Tongue (tissue), 2 donors: Measurements from ENCODE around the gene MACROD2. TPM values are rescaled to one million over a fixed set of nuclear protein-coding genes. Genes with fewer than 3 reads are reported as not detected.
"Not testable (repeated sequence)": the region's sequence is repeated elsewhere in the genome, so short reads cannot be mapped to it uniquely, and the experiment has no call there.

ENCODE experiments used
- DNase-seq: peaks from one replicate; pipeline ENCODE4 v3.0.0-alpha.2; 2015
- total RNA-seq: library from RNA; depleted of rRNA; stranded (reverse); fragments of >200 nt; gene quantifications from one replicate; pipeline ENCODE4 v1.2.3, GENCODE V29; 2014

MACROD2 gene
- total RNA-seq, 1 donor from 2014 or later = 5.0 TPM

DNA sequence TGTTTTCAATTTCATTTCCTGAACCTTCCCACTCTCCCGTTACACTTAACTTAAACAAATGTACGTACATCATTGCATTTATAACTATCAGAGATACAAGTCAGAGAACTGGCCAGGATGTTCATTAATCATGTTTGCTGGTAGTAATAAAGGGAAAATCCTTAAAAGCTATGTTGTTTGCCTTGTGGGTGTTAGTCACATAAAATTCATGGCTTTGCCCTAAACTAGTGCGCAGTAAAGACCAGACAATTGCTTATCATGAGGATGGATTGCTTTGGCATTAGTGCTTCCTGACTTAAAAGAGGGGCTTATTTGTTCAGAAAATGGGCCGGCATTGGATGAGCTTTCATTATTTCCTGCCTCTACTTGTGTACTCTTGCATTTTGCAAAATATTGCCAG lies 1379.4 kb downstream of the MACROD2 start:
- DNase-seq = no peak

DNA sequence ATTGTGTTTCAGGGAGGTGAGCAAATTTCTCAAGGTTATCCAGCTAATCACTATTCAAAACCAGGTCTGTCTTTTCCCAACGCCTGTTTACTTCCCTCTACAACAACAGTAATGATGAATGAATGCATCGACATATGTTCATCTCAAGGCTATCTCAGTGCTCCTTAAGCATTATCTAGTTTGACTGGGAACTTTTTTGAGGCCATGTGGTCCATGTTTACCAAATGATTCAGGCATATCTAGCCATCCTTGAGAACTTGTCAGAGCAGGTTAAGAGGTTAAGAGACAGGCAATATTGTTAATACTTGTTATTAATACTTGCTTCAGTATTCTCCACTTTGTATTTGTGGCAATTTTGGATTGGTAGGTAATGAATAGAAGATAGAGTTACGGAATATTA lies 1380.5 kb downstream of the MACROD2 start:
- DNase-seq = no peak

DNA sequence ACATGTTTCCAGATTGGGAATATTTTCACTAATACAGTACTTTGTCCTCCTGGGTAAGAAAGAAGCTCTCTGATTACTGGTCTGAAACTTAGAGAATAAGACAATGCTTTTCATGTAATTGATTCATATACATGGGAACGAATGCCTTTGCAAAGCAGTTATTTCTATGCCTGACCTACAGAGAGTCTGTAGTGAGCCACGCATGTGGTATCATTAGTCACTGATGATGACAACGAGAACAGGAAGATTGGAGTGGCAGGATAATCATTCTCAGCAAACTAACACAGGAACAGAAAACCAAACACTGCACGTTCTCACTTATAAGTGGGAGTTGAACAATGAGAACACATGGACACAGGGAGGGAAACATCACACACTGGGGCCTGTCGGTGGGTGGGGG lies 1382.3 kb downstream of the MACROD2 start:
- not testable (repeated sequence) for DNase-seq

DNA sequence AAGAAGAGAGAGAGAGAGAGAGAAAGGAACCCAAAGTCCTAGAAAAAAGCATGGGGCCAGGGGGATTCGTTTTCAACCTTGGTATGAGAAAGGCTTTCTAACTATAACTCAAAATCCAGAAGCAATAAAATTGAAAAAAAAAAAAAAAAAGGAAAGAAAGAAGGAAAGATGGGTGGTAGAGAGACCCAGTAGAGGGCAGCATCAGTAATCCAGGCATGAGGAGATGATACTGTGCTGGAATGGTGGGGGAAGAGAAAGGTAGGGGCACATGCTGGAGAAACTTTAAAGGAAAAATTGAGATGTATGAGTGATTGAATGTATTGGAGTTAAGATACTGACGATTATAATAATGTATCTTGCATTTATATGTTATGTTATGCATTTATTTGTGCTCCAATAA lies 1382.8 kb downstream of the MACROD2 start:
- no peak for DNase-seq

DNA sequence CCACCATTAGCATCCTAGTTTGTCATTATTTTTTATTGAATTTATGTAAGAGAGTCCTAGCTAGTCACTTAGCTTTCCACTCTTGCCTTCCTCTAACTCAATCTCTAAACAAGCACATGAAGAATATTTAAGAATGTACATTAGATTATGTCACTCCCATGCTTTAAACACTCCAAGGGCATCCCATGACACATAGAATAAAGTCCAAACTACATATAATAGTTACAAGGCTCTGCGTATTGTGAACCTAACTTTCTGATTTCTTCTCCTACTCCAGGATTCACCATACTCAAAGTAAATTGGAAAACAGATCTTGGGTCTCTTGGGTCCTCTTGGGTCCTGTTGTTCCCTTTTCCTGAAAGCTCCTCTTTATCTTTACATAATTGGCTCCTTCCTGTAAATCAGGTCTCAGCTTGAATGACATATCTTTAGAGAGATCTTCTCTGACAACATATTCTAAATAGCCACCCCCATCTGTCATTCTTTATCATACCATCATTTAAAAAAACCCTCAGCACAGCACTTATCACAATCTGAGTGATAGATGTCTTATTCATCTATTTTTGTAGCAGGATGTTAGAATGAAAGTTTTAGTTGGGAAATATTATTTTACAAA lies 1384.5 kb downstream of the MACROD2 start:
- no peak for DNase-seq

DNA sequence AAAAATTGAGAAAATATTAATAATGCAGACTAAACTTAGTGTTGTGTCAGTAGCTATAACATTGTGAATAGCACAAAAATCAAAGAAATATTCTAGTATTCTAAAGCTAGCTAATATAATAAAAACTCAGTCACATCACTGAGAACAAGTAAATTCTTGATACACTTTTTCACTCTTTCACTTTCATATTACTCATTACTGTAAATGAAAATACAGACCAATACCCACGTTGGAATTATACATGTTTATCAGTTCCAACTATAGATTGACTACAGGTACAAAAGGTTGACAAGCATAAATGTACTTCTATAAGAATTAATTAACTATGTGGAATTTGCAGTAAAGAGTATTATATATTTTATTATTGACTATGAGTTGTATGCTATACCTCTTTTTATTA lies 1385.5 kb downstream of the MACROD2 start:
- no peak for DNase-seq

DNA sequence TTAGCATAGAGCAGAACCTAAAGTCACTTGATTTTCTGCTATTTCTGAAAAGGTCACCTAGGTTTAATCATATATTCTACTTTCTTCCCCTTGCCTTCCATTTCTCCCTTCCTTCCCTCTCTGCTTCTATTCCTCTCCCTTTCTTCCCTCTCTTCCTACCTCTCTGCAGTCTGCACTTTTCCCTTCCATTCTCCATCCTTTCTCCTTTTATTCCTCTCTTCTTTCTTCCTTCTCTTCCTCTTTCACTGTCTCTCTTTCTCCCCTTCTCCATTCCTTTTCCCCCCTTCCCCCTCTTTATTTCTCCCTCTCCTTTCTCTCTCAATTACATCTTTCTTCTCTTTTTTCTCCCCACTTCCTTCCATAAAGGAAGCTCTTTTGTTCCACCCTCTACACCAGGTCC lies 1391.9 kb downstream of the MACROD2 start:
- no peak for DNase-seq

DNA sequence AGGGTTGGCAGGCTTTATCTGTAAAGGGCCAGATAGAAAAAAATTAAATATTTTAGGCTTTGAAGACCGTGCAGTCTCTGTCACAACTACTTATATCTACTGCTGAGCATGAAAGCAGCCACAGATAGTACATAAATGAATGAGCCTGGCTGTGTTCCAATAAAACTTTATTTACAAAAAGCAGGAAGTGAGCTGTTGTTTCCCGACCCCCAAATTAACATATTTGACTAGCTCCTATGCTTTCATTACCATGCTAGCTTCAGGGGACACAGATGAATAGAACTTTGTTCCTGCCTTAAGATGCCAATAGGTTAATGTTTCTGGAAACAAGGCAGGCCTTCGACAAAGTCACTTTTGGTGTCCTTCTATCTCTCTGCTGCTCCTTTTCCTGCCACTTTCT lies 1400.1 kb downstream of the MACROD2 start:
- no peak for DNase-seq

DNA sequence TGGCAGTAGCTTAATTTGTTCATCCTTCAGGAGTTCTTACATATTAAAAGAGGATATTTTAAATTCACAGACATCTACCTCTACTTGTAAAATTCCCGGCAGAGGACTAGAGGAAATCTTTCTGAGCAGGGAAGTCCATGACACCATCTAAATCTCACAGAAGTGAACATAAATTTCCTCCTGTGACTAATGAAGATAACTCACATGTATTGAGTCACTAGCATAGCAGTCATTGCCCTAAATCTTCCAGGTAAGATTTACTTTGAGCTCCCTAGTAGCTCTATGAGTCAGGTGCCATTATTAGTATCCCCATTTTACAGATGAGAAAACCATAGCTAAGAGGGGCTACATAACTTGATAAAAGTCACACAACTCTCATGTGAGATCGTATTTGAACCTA lies 1400.7 kb downstream of the MACROD2 start:
- no peak for DNase-seq

DNA sequence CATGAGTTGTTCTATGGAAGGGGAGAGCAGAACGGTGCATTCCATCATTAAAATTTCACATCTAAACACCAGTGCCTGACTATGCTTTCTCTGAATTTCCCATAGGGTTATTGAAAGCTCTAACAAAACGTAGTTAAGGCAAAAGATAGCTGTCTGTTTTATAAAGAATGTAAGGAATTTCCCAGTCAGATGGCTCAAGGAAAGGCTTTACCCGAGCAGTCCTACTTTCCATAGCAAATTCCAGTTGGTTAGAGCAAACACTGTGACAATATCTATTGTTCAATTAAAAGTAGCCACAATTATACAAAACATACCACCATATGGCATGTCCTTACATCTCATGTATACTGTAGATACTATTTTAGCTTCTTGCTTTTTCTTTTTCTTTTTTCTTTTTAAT lies 1401.6 kb downstream of the MACROD2 start:
- DNase-seq = no peak

DNA sequence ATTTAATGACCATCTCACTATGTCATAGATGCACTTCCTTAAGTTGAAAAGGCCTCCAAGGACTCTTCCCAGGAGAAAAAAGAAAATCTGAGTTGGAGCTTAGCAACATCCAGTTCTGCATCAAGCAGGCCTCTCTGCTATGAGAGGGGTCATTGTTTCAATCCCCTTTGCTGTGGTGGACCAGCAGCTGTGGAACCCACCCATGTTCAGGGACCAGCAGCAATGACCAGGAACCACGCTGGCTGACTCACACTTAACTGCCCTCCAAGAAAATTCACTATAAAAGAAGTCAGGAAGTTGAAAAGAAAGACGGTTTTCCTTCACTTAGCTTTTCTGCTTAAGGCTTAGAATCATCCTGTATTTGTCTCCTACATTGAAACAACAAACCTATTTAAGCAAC lies 1404.5 kb downstream of the MACROD2 start:
- no peak for DNase-seq

DNA sequence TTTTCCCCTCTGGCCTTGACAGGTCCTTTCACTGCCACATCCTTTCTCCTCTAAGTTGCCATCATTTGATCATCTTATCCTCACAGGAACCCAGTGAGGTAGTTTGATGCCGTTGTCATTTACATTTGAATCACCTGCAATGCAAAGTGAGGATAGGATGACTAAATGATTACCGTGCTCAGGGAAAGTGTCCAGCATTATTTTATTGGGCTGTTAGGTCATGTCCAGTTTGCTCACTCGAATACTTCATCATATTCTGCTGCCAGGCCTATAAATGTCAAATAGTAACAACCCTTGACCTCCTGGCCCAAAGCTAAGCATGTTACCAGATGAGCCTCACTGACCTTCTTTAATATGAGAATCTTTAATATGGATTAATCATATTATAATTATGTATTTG lies 1410.8 kb downstream of the MACROD2 start:
- DNase-seq = no peak

DNA sequence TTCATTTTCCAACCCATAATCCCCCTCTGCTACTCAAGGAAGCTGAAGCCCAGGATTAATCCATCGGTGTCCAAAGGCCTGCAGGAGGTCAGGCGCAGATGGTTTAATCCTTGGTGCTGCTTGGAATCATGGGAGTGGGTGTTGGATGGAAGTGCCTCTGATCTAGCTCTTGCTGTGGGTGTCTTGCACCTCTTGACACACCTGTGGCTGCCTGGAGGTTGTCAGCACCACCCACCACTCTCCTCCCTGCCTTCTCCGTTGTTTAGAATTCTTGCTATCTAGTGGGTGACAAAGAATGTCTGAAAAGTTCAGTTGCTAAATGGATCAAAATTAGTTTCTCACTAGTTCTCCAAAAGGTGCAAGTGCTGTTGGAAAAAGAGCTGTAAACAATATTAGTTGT lies 1416.5 kb downstream of the MACROD2 start:
- DNase-seq = no peak

DNA sequence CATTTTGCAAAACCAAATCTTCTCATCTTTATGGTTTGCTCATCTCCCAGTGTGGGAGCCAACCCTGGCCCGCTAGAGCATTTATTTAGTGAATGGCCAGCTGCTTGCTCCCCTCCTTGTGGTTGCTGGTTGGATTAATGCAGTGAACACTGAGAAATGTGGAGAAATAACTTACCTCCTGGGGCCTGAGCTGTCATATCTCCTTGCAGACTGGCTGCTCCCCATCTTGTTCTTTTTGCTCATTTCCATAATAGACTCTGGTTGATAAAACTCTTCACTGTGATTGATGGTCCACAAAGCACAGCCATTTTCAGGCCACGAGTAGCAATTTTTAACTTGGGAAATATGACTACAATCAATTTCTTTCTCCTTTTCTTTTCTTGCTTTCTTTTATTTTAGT lies 1420.6 kb downstream of the MACROD2 start:
- no peak for DNase-seq

DNA sequence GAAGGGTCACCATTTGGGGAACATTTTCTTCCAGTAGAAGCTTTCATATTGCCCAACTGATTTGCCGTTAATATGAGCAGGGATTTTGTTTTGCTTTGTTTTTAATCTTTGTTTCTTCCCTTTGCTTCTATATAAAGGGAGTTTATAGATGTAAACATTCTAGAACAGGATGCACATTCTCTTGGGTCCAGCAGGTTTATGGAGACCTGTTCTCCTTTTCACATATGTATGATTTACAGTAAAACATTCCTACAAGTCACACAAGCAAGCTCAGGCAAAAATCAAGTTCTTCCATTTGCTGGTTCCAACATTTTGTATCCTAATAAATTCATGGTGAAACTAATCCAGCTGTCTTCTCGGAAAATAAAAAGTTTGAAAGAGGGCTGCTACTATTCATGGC lies 1424.5 kb downstream of the MACROD2 start:
- DNase-seq = no peak

DNA sequence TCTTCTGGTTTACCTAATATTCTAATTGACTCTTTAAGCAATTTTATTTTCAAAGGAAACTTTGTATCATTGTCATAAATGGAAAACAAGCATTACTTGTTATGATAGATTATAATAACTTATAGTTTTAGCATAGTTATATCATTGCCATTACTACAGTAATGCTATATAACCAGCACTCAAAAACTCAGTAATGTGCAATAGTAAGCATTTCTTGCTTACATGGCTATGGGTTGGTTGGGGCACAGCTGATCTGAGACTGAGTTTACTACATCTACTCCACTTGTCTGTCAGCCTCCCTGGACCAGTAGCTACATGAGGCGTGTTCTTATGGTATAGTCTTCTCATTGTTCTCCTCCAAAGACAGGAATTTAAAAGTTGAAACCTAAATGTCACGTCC lies 1427.7 kb downstream of the MACROD2 start:
- no peak for DNase-seq

DNA sequence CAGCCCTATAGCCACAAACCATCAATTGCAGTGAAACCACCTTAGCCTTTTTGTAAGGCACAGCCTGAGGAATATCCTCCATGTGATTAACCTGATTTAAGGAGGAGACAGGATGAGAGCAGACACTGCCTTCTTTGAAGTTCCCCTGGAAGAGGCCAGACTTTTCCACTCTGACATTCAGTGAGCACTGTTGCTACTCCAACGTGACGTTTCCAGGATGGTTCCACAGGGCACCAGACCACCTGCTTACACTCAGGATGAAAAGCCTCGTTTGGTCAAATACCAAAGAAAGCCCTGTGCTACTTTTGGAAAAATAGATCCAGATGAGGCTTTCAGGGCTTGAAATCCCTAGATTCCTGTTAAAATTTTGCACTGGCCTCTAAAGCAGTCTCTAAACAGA lies 1444.2 kb downstream of the MACROD2 start:
- DNase-seq = peak; percentile 20

DNA sequence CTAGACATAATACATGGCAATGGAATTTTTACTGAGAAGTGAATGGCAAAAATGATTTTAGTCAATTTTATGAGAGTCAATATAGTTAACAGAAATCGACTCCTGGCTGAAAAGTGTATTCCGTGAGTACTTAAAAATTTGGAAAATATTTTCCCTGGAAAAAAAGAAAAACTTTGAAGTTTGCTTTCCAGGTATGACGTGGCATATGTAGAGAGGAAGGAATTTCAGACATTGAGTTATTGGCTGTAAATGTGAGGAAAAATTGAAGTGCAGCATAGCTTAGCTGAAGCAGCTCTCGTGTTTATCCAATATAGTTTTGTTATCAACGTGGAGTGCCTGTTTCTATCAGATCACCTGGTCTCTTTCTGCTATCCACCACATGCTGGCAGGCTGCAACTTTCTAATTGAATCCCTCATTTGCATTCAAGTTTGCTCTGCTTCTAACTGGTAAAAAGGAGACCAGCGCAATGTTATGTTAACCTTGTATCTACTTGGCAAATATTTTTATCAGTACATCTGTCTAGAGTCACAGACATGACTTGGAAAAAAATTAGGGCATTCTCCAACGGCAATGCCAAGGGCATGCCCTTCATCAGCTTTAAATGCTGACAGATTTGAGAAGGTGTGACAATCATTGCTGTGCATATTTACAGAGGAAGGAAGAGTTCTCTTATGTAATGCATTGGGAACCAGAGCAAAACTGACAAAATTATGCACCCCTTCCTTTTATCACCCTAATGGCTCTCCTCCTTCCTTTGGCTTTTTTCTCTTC lies 1444.9 kb downstream of the MACROD2 start:
- peak; percentile 11 for DNase-seq

DNA sequence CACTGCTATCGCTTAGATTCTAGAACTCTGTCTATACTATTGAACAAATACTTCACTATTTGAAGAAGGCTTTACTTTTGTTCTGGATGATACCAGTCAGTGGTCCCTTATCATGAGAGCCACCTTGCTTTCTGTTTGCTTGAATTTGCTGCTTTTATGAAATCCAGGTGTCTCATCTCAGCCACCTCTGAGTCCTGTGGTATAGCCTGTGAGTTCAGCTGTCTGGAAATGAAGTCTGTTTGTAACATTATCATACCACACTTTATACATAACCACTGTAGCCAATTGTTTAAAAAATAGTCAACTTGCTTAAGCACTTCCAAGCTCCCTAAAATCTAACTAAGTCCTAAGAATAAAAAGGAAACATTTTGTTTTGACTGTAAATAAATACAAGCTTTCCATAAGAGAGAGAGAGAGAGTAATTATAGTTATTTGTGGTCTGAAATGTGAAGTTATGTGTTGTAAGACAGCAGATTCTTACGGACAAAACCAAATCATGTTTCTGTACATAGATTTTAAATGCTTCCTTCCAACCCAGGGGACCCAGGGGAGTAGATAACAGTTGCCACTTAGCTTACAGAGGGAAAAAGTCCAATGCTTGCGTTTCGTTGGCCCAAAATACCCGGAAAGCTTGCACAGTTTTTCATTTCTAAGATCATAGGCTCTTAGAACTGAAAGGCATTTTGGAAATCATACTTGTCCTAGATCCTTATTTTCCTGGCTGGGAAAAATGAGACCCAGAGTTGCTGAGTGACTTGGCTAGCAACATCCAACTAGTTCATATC lies 1449.9 kb downstream of the MACROD2 start:
- DNase-seq = peak; percentile 80

DNA sequence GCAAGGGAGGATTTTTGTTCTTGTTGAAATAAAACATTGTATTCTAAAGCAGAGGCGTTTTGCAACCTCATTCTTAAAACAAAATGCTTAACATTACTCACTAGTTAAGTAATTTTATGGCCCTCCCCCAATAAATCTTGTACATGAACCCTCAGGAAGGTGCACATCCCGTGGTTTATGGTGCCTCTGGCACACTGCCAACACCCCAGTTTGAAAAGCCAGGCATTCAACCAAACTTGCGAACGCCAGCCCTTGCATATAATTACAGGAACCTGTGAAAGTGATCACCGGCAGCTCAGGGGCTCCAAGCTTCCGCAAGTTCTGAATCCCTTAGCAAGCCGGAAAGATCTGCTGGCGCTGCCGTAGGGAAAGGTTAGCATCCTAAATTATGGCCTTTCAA lies 1451.1 kb downstream of the MACROD2 start:
- peak; percentile 25 for DNase-seq

DNA sequence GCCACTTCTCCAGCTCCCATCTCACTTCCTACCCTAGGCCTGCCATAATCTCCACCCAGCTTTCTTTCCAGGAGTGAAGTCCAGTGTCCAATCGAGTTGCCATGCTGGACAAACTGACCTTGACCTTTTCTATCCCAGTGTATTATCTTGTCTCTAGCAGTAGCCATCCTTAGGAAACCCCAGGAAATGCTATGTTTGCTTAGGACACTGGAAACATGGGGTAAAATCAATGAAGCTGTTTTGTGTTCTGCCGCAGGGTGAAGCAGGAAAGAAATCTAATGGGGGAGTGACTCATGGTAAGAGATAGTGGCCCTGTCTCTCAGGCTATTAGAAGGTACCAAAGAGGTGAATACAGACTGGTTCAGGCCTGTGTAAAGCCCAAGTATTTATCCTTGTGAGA lies 1452.2 kb downstream of the MACROD2 start:
- no peak for DNase-seq

DNA sequence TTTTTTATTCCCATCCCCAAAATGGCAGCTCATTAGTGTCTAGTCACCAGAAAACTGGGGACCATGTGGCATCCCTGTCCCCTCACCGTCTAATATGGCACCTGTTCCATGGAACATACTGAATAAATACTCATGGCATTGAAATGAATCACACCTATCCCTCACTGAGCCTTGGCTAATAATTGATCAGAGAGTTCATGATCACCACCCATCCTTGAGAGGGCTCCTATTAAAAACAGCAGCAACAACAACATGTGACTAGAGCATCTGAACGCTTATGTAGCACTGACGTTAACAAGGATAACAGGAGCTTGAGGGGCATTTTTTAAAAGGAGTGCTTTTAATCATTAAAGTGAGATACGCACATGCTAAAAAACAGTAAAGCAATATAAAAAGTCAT lies 1453.7 kb downstream of the MACROD2 start:
- no peak for DNase-seq

DNA sequence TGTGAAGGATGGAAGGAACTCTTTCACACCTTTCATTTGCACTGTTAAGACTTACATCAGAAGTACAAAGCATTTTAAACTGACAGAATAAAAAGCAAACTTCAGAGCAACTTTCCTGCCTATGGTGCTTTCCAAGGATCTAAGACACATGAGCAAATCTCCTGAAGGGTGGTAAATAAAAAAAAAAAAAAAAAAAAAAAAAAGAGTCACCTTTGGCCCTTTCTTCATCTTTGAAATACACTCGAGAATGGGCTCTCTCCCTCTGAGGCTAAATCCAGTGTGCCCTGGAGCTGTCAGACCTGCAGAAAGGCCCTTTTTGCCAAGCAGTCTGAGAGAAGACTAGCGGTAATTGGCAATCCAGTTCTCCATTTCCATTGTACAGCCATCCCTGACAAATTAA lies 1455.9 kb downstream of the MACROD2 start:
- DNase-seq = no peak

DNA sequence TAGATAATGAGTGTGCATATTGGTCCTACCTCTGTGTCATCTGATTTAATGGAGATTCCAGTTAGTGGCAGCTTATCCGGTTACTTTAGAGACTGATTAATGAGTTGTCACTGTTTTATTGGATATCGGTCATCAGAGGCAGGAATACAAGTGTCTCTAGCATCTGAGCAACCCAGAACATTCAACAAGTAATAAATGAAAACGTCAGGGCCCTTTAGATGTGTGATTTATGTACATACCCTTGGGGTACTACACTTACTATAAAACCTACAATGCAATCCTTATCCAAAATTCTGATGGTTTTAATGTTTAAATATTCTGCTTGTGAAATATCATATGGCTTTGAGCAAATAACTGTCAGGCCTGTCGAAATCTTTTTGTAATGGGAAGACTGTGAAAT lies 1460.0 kb downstream of the MACROD2 start:
- no peak for DNase-seq
